NB4 (cell line): Measurements from ENCODE around the gene WDR38.
A peak's percentile ranks its signal among the peaks of the same experiment; 100 is the strongest.

Source experiments
- DNase-seq: peaks from one replicate; pipeline ENCODE4 v3.0.0; 2010; ENCODE audit warnings: low read depth
- H3K4me3 ChIP-seq: one replicate; pipeline ENCODE4 v1.5.1; 2011; ENCODE audit warnings: mild to moderate bottlenecking, low read depth, low read length, moderate library complexity
- CTCF ChIP-seq: IDR thresholded peaks from one replicate; pipeline ENCODE4 v1.5.1; 2012; ENCODE audit warnings: low read depth, low read length
- MAX ChIP-seq: IDR thresholded peaks from 2 replicates; pipeline ENCODE4 v1.6.1; 2011; ENCODE audit warnings: low read depth, low read length
- MYC ChIP-seq: IDR thresholded peaks from 2 replicates; pipeline ENCODE4 v1.6.1; 2011; ENCODE audit warnings: low read depth, low read length
- POLR2A ChIP-seq: IDR thresholded peaks from 2 replicates; pipeline ENCODE4 v1.6.1; 2011; ENCODE audit warnings: mild to moderate bottlenecking; ENCODE audit not compliant: insufficient read length; ENCODE audit errors: extremely low read depth

WDR38 gene

GRCh38 chr9:124860582-124861341 is 7.5 kb downstream of the WDR38 start:
- peak; percentile 19 for DNase-seq
- H3K4me3 ChIP-seq: peak overlapping the region; percentile 100
- no peak for TF ChIP-seq MYC
- no peak for TF ChIP-seq MAX
- TF ChIP-seq POLR2A: no peak
- no peak for TF ChIP-seq CTCF

GRCh38 chr9:124861342-124862229 is 8.3 kb downstream of the WDR38 start, which contains the start of the genes ARPC5L and RPL35:
Gene ARPC5L, plus strand, starts transcription at chr9:124862130. Its CDS starts 7,161 bp downstream, at chr9:124869291.
Gene RPL35, minus strand, starts transcription at chr9:124861957. Its CDS starts 45 bp downstream, at chr9:124861912.
- peak within 1 kb of the TSS; percentile 100 for H3K4me3 ChIP-seq
- peak; percentile 96 for DNase-seq
- no peak for TF ChIP-seq CTCF
- peak; percentile 87 for TF ChIP-seq MYC
- peak; percentile 74 for TF ChIP-seq MAX
- peak; percentile 96 for TF ChIP-seq POLR2A

- no peak for TF ChIP-seq CTCF
- TF ChIP-seq MYC: no peak
- no peak for TF ChIP-seq MAX
- TF ChIP-seq POLR2A: no peak
- no peak for DNase-seq
- H3K4me3 ChIP-seq: no peak overlapping the region
Measured at GRCh38 chr9:124863371-124863871, 10.2 kb downstream of the WDR38 start.

- DNase-seq: peak; percentile 94
- TF ChIP-seq MYC: peak; percentile 85
- peak; percentile 32 for TF ChIP-seq CTCF
- TF ChIP-seq POLR2A: peak; percentile 95
- TF ChIP-seq MAX: peak; percentile 72
- peak overlapping the region; percentile 94 for H3K4me3 ChIP-seq
Measured at GRCh38 chr9:124868511-124869465, 15.5 kb downstream of the WDR38 start.
